ENCODE data around the gene NUP93.
"Not testable (repeated sequence)": the region's sequence is repeated elsewhere in the genome, so short reads cannot be mapped to it uniquely, and the experiment has no call there.

The NUP93 gene

GRCh38 chr16:56877486-56878182 is 147.7 kb downstream of the NUP93 start:
- DNase-seq: no peak

- DNase-seq: no peak
Observed at GRCh38 chr16:56878282-56878854, 148.4 kb downstream of the NUP93 start.

- DNase-seq: no peak
Observed at GRCh38 chr16:56879276-56879675, 149.3 kb downstream of the NUP93 start.

GRCh38 chr16:56880176-56880575 is 150.2 kb downstream of the NUP93 start:
- no peak for DNase-seq

- no peak for DNase-seq
Observed at GRCh38 chr16:56880685-56881084, 150.8 kb downstream of the NUP93 start.

GRCh38 chr16:56882077-56882800 is 152.3 kb downstream of the NUP93 start:
- no peak for DNase-seq

GRCh38 chr16:56883586-56883985 is 153.7 kb downstream of the NUP93 start:
- no peak for DNase-seq

GRCh38 chr16:56884026-56884582 is 154.2 kb downstream of the NUP93 start:
- DNase-seq: no peak

GRCh38 chr16:56884929-56885328 is 155.0 kb downstream of the NUP93 start:
- not testable (repeated sequence) for DNase-seq

- no peak for DNase-seq
Observed at GRCh38 chr16:56885446-56886162, 155.7 kb downstream of the NUP93 start.

GRCh38 chr16:56886296-56886695 is 156.4 kb downstream of the NUP93 start:
- DNase-seq: no peak

GRCh38 chr16:56886826-56887225 is 156.9 kb downstream of the NUP93 start:
- no peak for DNase-seq

- no peak for DNase-seq
Observed at GRCh38 chr16:56888806-56889205, 158.9 kb downstream of the NUP93 start.

GRCh38 chr16:56889206-56889605 is 159.3 kb downstream of the NUP93 start:
- peak; percentile 74 for DNase-seq

GRCh38 chr16:56891685-56892084 is 161.8 kb downstream of the NUP93 start:
- DNase-seq: no peak

- DNase-seq: no peak
Observed at GRCh38 chr16:56892705-56893104, 162.8 kb downstream of the NUP93 start.

- DNase-seq: peak; percentile 61
Observed at GRCh38 chr16:56894331-56894917, 164.5 kb downstream of the NUP93 start.

- no peak for DNase-seq
Observed at GRCh38 chr16:56895813-56896212, 165.9 kb downstream of the NUP93 start.

GRCh38 chr16:56896244-56896643 is 166.3 kb downstream of the NUP93 start:
- no peak for DNase-seq

GRCh38 chr16:56897026-56897799 is 167.3 kb downstream of the NUP93 start:
- DNase-seq: no peak

GRCh38 chr16:56898847-56899246 is 168.9 kb downstream of the NUP93 start:
- DNase-seq: no peak

Data from islet precursor cell (in vitro differentiated cells).